SJSA1 (cell line): Measurements from ENCODE around the gene ZC3H12D. TPM values are rescaled to one million over a fixed set of nuclear protein-coding genes. Genes with fewer than 3 reads are reported as not detected.
"Not testable (repeated sequence)": the region's sequence is repeated elsewhere in the genome, so short reads cannot be mapped to it uniquely, and the experiment has no call there.

Experiments
- DNase-seq, 2 experiments: peaks; one replicate each; pipeline ENCODE4 v3.0.0-alpha.2; 2015 to 2020; ENCODE audit warnings: low spot score in 2 of 2, low read depth in 1 of 2
- H3K27ac ChIP-seq: fragments of 250-450 bp; sonication (Bioruptor Pico); 2 replicates; pipeline ENCODE4 v1.5.1; 2020; ENCODE audit warnings: mild to moderate bottlenecking, moderate library complexity
- H3K27me3 ChIP-seq: fragments of 250-450 bp; sonication (Bioruptor Pico); replicated peaks from 2 replicates; pipeline ENCODE4 v1.5.1; 2020; ENCODE audit warnings: mild to moderate bottlenecking, moderate library complexity
- H3K36me3 ChIP-seq: fragments of 250-450 bp; sonication (Bioruptor Pico); 2 replicates; pipeline ENCODE4 v1.5.1; 2020; ENCODE audit warnings: mild to moderate bottlenecking
- H3K4me1 ChIP-seq: fragments of 250-450 bp; sonication (Bioruptor Pico); replicated peaks from 2 replicates; pipeline ENCODE4 v1.6.1; 2021; ENCODE audit warnings: mild to moderate bottlenecking
- H3K4me3 ChIP-seq: fragments of 250-450 bp; sonication (Bioruptor Pico); 2 replicates; pipeline ENCODE4 v1.5.1; 2020; ENCODE audit warnings: mild to moderate bottlenecking
- H3K9me3 ChIP-seq: fragments of 250-450 bp; sonication (Bioruptor Pico); replicated peaks from 2 replicates; pipeline ENCODE4 v1.5.1; 2020; ENCODE audit warnings: mild to moderate bottlenecking
- total RNA-seq: library from RNA; depleted of rRNA; stranded (reverse); fragments of >200 nt; shearing (Covaris generic); gene quantifications from 2 replicates; pipeline ENCODE4 v1.2.3, GENCODE V29; 2014

The ZC3H12D gene
- total RNA-seq, 1 experiment from 2014 or later = not detected

- not testable (repeated sequence) for H3K4me3 ChIP-seq, DNase-seq, H3K27me3 ChIP-seq, H3K27ac ChIP-seq, H3K36me3 ChIP-seq, H3K9me3 ChIP-seq
- peaks cover 25% of the 10 kb centered on the region for H3K4me1 ChIP-seq
Observed at GRCh38 chr6:149495349-149496016, 10.7 kb upstream of the ZC3H12D start.

- peaks cover 25% of the 10 kb centered on the region for H3K4me1 ChIP-seq
- DNase-seq, H3K27ac ChIP-seq, H3K36me3 ChIP-seq, H3K4me3 ChIP-seq, H3K27me3 ChIP-seq, H3K9me3 ChIP-seq: not testable (repeated sequence)
Observed at GRCh38 chr6:149494810-149495209, 10.0 kb upstream of the ZC3H12D start.

DNA sequence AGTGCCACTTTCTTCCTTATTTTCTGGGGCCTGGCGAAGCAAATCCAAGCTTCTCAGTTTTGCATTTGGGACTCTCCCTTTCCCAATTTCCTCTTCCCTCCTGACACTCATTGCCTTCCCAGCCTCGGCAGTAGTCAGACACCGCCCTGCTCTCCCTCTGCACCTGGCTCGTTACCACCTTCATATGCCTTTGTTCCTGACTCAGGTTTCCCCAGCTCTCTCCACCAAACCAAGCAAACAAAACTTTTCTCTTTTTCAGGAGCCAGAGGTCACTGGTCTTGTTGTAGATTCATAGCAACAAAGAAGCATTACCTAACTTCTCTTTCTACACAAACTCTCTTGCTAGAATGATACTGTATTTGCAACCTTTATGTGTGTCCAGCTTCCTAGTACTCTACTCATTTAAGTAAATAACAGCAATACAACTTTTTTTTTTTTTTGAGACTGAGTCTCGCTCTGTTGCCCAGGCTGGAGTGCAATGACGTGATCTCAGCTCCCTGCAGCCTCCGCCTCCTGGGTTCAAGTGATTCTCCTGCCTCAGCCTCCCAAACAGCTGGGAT, 9.0 kb upstream of the ZC3H12D start:
- H3K36me3 ChIP-seq = no peaks in the 10 kb centered on the region
- H3K27me3 ChIP-seq = no peaks in the 10 kb centered on the region
- DNase-seq = no peak
- no peaks in the 10 kb centered on the region for H3K9me3 ChIP-seq
- H3K27ac ChIP-seq = no peak overlapping the region
- H3K4me3 ChIP-seq = no peak overlapping the region
- H3K4me1 ChIP-seq = peaks cover 19% of the 10 kb centered on the region

DNA sequence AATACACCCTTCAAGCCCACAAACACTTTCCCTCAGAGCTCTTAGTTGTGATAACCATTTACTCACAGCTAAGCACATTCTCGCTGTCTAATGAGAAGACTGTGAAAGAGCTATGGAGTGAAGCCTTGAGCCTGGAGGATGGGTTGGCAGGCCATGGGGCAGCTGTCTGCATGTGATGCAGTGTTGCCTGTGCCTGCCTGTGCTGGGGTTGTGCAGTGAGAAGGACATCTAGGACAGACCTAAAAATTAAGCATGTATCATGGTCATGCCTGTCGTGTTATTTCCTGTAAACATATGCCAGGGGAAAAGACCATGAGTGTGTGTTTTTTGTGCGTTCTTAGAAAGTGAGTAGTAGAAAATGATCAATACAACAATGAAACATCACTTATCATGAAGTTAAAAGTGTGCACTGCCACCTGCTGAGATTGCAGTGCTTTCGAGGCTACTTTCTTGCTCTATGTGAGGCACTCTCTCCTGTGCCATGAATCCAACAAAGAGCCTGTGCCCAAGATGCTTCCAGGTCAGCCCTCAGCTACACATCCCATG, 8.1 kb upstream of the ZC3H12D start:
- Histone ChIP-seq H3K36me3 (no peaks in the 10 kb centered on the region), H3K9me3 (no peaks in the 10 kb centered on the region), H3K27ac (no peak overlapping the region), H3K4me3 (no peak overlapping the region), H3K27me3 (no peaks in the 10 kb centered on the region), H3K4me1 (peaks cover 14% of the 10 kb centered on the region)
- DNase-seq = no peak

- Histone ChIP-seq H3K36me3 (no peaks in the 10 kb centered on the region), H3K4me3 (no peak overlapping the region), H3K9me3 (no peaks in the 10 kb centered on the region), H3K27ac (no peak overlapping the region), H3K27me3 (no peaks in the 10 kb centered on the region), H3K4me1 (peaks cover 7% of the 10 kb centered on the region)
- DNase-seq = no peak
Observed at GRCh38 chr6:149489967-149490366, 5.2 kb upstream of the ZC3H12D start.

GRCh38 chr6:149488815-149489214, 4.0 kb upstream of the ZC3H12D start:
- Histone ChIP-seq H3K27me3 (no peaks in the 10 kb centered on the region), H3K4me3 (no peak overlapping the region), H3K9me3 (no peaks in the 10 kb centered on the region), H3K27ac (no peak overlapping the region), H3K4me1 (peaks cover 14% of the 10 kb centered on the region), H3K36me3 (no peaks in the 10 kb centered on the region)
- no peak for DNase-seq

DNA sequence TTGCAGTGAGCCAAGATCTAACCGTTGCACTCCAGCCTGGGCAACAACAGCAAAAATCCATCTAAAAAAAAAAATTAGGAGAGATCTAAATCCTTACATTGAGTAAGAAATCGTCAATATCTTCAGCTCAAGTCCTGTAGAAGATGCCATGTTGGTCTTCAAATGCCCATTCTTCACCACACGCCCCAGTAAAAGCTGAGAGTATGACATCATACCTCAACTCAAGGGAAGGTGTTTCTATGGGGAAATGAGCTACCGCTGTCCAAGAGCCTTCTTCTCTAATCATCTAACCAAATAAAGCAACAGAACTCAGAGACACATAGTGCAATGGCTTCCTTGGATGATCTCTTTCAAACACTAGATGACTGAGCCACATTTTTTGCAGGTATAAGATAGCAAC, 2.5 kb upstream of the ZC3H12D start:
- no peak for DNase-seq
- H3K27ac ChIP-seq = no peak overlapping the region
- H3K36me3 ChIP-seq = no peaks in the 10 kb centered on the region
- no peak overlapping the region for H3K4me3 ChIP-seq
- H3K27me3 ChIP-seq = no peaks in the 10 kb centered on the region
- no peaks in the 10 kb centered on the region for H3K9me3 ChIP-seq
- peaks cover 14% of the 10 kb centered on the region for H3K4me1 ChIP-seq

- DNase-seq = no peak
Observed at GRCh38 chr6:149483849-149484655, 762 bp downstream of the ZC3H12D start.

GRCh38 chr6:149483334-149483725, 1.5 kb downstream of the ZC3H12D start:
- no peaks in the 10 kb centered on the region for H3K36me3 ChIP-seq
- peaks cover 14% of the 10 kb centered on the region for H3K4me1 ChIP-seq
- no peak overlapping the region for H3K4me3 ChIP-seq
- H3K9me3 ChIP-seq = no peaks in the 10 kb centered on the region
- no peak for DNase-seq
- no peak overlapping the region for H3K27ac ChIP-seq
- H3K27me3 ChIP-seq = no peaks in the 10 kb centered on the region

More at GRCh38 chr6:149483849-149484655, 762 bp downstream of the ZC3H12D start:
- H3K27me3 ChIP-seq = no peaks in the 10 kb centered on the region
- no peak overlapping the region for H3K4me3 ChIP-seq
- H3K4me1 ChIP-seq = peaks cover 14% of the 10 kb centered on the region
- H3K9me3 ChIP-seq = no peaks in the 10 kb centered on the region
- no peaks in the 10 kb centered on the region for H3K36me3 ChIP-seq
- H3K27ac ChIP-seq = no peak overlapping the region

DNA sequence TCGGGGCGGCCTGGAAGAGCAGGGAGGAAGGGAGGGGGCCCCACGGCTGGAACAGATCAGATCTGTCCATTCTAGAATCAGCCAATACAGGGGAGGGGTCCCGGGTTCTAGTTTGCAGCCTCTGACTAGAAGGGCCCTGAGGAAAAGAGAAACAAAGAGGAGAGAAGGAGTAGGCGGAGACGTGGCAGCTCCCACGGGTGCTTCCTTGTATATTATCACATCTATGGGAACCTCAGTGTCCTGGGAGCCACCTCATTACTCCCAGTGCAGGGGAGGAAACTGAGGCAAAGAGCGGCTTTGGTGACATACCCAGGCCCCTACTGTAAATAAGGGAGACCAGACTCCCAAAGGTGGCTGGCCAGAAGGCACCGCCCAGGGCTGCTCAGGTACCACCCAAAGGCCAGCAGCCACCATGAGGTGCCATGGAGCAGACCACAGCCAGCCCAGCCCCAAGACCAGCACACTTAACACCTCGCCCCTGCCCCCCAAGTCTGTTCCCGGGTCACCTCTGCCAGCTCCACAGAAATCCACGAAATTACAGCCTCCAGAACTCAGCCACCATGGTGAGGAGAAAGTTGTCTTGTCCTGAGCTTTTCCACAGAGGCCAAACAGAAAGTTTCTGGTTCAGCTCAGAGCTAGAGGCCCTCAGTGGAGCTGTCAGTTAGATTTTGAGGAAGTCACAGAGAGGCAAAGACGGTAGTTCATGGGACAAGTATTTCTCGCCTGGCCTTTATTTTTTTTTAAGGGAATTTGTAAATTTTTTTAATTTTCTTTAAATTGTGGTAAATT, 2.1 kb downstream of the ZC3H12D start:
- no peaks in the 10 kb centered on the region for H3K36me3 ChIP-seq
- H3K4me1 ChIP-seq = peaks cover 14% of the 10 kb centered on the region
- no peak overlapping the region for H3K27ac ChIP-seq
- H3K9me3 ChIP-seq = no peaks in the 10 kb centered on the region
- no peaks in the 10 kb centered on the region for H3K27me3 ChIP-seq
- DNase-seq = no peak
- H3K4me3 ChIP-seq = no peak overlapping the region

GRCh38 chr6:149480502-149481280, 4.1 kb downstream of the ZC3H12D start:
- Histone ChIP-seq H3K27me3 (no peaks in the 10 kb centered on the region), H3K9me3 (no peaks in the 10 kb centered on the region), H3K4me1 (peaks cover 14% of the 10 kb centered on the region), H3K27ac (no peak overlapping the region), H3K4me3 (no peak overlapping the region), H3K36me3 (no peaks in the 10 kb centered on the region)
- no peak for DNase-seq

DNA sequence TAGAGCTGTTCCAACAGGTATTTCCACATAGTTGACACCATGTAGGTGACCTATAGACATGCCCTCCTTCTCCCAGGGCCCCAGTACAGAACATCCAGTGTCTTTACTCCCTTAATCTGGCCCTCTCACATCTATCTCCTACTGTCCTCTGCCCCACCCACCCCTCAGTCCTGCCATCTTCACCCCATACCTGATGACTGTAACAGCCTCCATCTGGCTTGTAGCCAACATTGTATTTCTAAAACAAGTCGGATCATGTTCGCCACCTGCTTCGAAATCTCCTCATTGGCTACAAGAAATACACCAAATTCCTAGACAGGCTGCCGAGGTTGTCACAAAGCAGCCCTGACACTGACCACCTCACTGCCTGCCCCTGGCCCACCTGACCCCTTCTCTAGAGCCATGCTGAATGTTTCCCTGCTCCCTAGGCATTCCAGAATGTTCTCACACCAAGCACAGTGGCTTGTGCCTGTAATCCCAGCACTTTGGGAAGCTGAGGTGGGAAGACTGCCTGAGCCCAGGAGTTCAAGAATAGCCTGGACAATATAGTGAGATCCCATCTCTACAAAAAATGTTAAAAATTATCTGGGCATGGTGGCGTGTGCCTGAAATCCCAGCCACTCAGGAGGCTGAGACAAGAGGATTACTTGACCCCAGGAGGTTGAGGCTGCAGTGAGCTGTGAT, 6.0 kb downstream of the ZC3H12D start:
- DNase-seq = no peak
- H3K36me3 ChIP-seq = no peaks in the 10 kb centered on the region
- H3K27me3 ChIP-seq = no peaks in the 10 kb centered on the region
- H3K4me3 ChIP-seq = no peak overlapping the region
- no peak overlapping the region for H3K27ac ChIP-seq
- H3K4me1 ChIP-seq = no peaks in the 10 kb centered on the region
- H3K9me3 ChIP-seq = no peaks in the 10 kb centered on the region
